Panc1 (cell line): ENCODE data around the gene NDUFV1.

Experiments used
- CTCF ChIP-seq: fragments of 450-650 bp; IDR thresholded peaks from 2 replicates; pipeline ENCODE4 v1.5.1; 2017; ENCODE audit warnings: mild to moderate bottlenecking
- POLR2AphosphoS5 ChIP-seq: IDR thresholded peaks from 2 replicates; pipeline ENCODE4 v1.6.1; 2012; ENCODE audit warnings: mild to moderate bottlenecking, low read depth, low read length, moderate library complexity
- REST ChIP-seq, 2 experiments: IDR thresholded peaks; 2 replicates each; pipeline ENCODE4 v1.6.1; 2011 to 2012; ENCODE audit warnings: low read depth in 2 of 2, control low read depth in 1 of 2, low read length in 1 of 2, mild to moderate bottlenecking in 1 of 2, moderate library complexity in 1 of 2; ENCODE audit not compliant: insufficient read depth in 1 of 2
- SIN3A ChIP-seq: IDR thresholded peaks from 2 replicates; pipeline ENCODE4 v1.6.1; 2012; ENCODE audit warnings: low read depth, mild to moderate bottlenecking, low read length, moderate library complexity, borderline replicate concordance; ENCODE audit not compliant: insufficient read depth
- TCF7L2 ChIP-seq: IDR thresholded peaks from 2 replicates; pipeline ENCODE4 v1.6.1; 2011; ENCODE audit warnings: mild to moderate bottlenecking, low read depth, low read length, inconsistent platforms

DNA sequence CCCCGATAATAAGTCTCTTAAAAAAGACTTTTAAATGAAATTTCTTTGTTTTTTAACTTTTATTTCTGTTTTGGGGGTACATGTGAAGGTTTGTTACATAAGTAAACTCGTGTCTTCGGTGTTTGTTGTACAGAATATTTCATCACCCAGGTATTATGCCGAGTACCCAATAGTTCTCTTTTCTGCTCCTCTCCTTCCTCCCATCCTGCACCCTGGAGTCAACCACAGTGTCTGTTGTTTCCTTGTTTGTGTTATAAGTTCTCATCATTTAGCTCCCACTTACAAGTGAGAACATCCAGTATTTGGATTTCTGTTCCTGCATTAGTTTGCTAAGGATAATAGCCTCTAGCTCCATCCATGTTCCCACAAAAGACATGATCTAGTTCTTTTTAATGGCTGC, 24.7 kb upstream of the NDUFV1 start:
- TF ChIP-seq REST (IDR thresholded peaks at IDR 0.05; ENCODE audit: insufficient read depth in 1 of 2, low read depth in 2 of 2, low read length in 1 of 2) = no peak
- no peak for TF ChIP-seq CTCF
- TF ChIP-seq TCF7L2 = no peak
- TF ChIP-seq SIN3A = no peak
- TF ChIP-seq POLR2AphosphoS5 = no peak
